ENCODE data around the gene CTNNBL1. TPM values are rescaled to one million over a fixed set of nuclear protein-coding genes. Genes with fewer than 3 reads are reported as not detected.

The CTNNBL1 gene
- total RNA-seq, 4 donors from 2014 or later, result 40.4 to 54.3 (median 44.7) TPM

DNA sequence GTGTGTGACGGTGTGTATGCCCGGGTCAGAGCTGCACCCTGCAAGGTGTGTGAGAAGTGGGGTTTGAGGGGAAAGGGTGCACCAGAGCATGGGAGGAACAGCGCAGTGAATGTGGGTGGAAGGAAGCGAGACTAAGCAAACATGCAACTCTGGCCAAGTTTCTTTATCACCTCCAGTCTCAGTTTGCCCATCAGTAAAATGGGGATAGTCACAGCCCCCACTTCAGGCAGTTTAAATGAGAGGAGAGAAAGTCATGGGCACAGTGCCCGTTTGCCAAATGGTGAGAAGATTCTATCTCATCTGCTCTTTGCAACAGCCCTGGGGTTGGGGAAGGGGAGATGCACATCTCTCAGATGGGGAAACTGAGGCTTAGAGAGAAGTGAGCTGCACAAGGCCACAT is 196.3 kb downstream of the CTNNBL1 start:
- H3K9me3 ChIP-seq, result no peaks in the 10 kb centered on the region
- 93% methylated on average over 5 of the region's 5 CpGs for WGBS
- no peaks in the 10 kb centered on the region for H3K4me1 ChIP-seq
- H3K36me3 ChIP-seq, result no peaks in the 10 kb centered on the region
- intact Hi-C loops (cut with DNase I), result no loop called here
- no peak overlapping the region for H3K4me3 ChIP-seq
- no peak for TF ChIP-seq POLR2AphosphoS5 (IDR thresholded peaks at IDR 0.05)
- no peak for TF ChIP-seq EP300 (IDR thresholded peaks at IDR 0.05)
- no peak for TF ChIP-seq POLR2A (IDR thresholded peaks at IDR 0.05; ENCODE audit: low read depth)
- TF ChIP-seq, protein P1, sequence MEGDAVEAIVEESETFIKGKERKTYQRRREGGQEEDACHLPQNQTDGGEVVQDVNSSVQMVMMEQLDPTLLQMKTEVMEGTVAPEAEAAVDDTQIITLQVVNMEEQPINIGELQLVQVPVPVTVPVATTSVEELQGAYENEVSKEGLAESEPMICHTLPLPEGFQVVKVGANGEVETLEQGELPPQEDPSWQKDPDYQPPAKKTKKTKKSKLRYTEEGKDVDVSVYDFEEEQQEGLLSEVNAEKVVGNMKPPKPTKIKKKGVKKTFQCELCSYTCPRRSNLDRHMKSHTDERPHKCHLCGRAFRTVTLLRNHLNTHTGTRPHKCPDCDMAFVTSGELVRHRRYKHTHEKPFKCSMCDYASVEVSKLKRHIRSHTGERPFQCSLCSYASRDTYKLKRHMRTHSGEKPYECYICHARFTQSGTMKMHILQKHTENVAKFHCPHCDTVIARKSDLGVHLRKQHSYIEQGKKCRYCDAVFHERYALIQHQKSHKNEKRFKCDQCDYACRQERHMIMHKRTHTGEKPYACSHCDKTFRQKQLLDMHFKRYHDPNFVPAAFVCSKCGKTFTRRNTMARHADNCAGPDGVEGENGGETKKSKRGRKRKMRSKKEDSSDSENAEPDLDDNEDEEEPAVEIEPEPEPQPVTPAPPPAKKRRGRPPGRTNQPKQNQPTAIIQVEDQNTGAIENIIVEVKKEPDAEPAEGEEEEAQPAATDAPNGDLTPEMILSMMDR (IDR thresholded peaks at IDR 0.05), result no peak
- H3K27ac ChIP-seq (replicated peaks in 1 of 4), result no peak overlapping the region
- no peak for DNase-seq (ENCODE audit: extremely low spot score)
- H3K27me3 ChIP-seq, result no peaks in the 10 kb centered on the region

DNA sequence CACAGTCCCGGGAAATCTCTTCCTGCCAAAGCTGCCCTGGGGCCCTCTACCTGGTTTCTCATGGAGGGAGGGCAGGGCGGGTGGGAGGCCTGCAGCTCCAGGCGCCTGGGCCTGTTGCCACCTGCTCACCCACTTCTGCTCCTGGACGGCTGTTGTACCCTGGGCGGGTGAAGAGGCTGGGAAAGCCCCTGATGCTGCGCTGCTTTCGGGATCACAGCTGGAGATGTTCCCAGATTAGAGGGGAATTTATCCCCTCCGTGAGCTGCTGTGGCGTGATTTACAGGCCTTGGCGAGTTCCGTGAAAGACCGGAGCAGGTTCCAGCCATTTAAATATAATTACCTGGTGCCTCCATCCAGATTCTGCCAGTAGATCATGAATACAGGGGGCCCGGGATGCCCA is 196.8 kb downstream of the CTNNBL1 start:
- WGBS, result 81% methylated on average over 12 of the region's 13 CpGs
- intact Hi-C loops (cut with DNase I), result no loop called here
- no peaks in the 10 kb centered on the region for H3K27me3 ChIP-seq
- no peaks in the 10 kb centered on the region for H3K4me1 ChIP-seq
- no peaks in the 10 kb centered on the region for H3K9me3 ChIP-seq
- no peak overlapping the region for H3K4me3 ChIP-seq
- H3K27ac ChIP-seq (replicated peaks in 1 of 4), result no peak overlapping the region
- TF ChIP-seq, protein P1 (IDR thresholded peaks at IDR 0.05), result no peak
- TF ChIP-seq POLR2A (IDR thresholded peaks at IDR 0.05; ENCODE audit: low read depth) (no peak), EP300 (IDR thresholded peaks at IDR 0.05) (no peak), POLR2AphosphoS5 (IDR thresholded peaks at IDR 0.05) (no peak)
- H3K36me3 ChIP-seq, result no peaks in the 10 kb centered on the region
- no peak for DNase-seq (ENCODE audit: extremely low spot score)

DNA sequence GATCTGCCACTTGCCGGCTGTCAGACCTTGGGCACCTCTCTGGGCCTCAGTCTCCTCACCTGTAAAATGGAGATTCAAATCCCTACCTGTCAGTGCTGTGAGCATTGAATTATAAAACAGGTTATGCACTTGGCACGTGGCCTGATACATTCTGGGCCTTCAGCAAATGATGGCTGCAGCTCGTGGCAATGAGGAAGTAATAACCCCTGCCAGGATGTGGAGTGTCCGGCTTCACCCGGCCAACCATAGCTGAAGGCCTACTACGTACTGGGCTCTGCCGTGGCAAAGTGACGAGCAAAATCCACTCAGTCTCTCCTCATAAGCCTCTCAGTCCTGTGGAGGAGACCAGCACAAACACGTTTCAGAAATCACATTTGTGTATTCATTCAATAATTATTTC is 198.2 kb downstream of the CTNNBL1 start:
- intact Hi-C loops (cut with DNase I), result no loop called here
- Histone ChIP-seq H3K36me3 (no peaks in the 10 kb centered on the region), H3K4me3 (no peak overlapping the region), H3K27ac (replicated peaks in 1 of 4) (no peak overlapping the region), H3K27me3 (no peaks in the 10 kb centered on the region), H3K4me1 (peaks cover 5% of the 10 kb centered on the region in 4 donors), H3K9me3 (no peaks in the 10 kb centered on the region)
- no peak for DNase-seq (ENCODE audit: extremely low spot score)
- no peak for TF ChIP-seq POLR2AphosphoS5 (IDR thresholded peaks at IDR 0.05)
- 61% methylated on average over 8 of the region's 9 CpGs for WGBS

DNA sequence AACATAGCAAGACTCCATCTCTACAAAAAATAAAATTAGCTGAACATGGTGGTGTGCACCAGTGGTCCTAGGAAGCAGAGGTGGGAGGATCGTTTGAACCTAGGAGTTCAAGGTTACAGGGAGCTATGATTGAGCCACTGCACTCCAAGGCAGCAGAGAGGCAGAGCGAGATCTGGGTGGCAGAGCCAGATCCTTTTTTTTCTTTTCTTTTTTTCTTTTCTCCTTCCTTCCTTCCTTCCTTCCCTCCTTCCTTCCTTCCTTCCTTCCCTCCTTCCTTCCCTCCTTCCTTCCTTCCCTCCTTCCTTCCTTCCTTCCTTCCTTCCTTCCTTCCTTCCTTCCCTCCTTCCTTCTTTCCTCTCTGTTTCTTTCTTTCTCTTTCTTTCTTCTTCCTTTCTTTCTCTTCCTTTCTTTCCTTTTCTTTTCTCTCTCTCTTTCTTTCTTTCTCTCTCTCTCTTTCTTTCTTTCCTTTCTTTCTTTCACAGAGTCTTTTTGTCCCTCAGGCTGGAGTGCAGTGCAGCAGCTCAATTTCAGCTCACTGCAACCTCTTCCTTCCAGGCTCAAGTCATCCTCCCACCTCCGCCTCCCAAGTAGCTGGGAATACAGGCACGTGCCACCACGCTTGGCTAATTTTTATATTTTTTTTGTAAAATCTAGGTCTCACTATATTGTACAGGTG is 199.9 kb downstream of the CTNNBL1 start:
- intact Hi-C loops (cut with DNase I), result no loop called here
- Histone ChIP-seq H3K27ac (replicated peaks in 1 of 4) (no peak overlapping the region), H3K36me3 (no peaks in the 10 kb centered on the region), H3K27me3 (no peaks in the 10 kb centered on the region), H3K9me3 (no peaks in the 10 kb centered on the region), H3K4me1 (peaks cover 9 to 23% (median 21%) of the 10 kb centered on the region in 4 donors), H3K4me3 (no peak overlapping the region)
- TF ChIP-seq, protein P1 (IDR thresholded peaks at IDR 0.05), result no peak
- no peak for TF ChIP-seq POLR2A (IDR thresholded peaks at IDR 0.05; ENCODE audit: low read depth)
- no peak for TF ChIP-seq POLR2AphosphoS5 (IDR thresholded peaks at IDR 0.05)
- TF ChIP-seq EP300 (IDR thresholded peaks at IDR 0.05), result no peak
- WGBS, result 95% methylated on average over 5 of the region's 5 CpGs
- no peak for DNase-seq (ENCODE audit: extremely low spot score)

DNA sequence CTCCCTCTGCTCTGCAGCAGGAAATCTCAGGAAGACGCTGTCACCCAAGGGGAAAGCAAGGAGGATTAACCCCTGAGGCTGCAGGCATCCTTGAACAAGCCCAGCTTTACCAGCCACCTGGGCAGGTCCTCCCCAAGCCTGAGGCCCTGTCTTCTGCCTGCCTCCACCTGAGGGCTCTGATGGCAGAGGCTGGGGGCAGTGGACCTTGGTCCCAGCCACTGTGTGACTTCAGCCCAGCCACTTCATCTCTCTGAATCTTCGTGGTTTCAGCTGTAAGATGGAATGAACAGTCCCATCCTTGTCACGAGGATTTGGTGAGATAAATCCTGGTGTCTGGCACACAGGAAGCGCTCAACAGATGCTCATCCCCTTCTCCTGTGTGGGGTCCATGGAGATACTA is 200.6 kb downstream of the CTNNBL1 start:
- TF ChIP-seq EP300 (IDR thresholded peaks at IDR 0.05), result no peak
- no peak for TF ChIP-seq POLR2AphosphoS5 (IDR thresholded peaks at IDR 0.05)
- no peak for TF ChIP-seq POLR2A (IDR thresholded peaks at IDR 0.05; ENCODE audit: low read depth)
- TF ChIP-seq, protein P1 (IDR thresholded peaks at IDR 0.05), result no peak
- no peaks in the 10 kb centered on the region for H3K27me3 ChIP-seq
- H3K4me3 ChIP-seq, result no peak overlapping the region
- peaks cover 9 to 30% (median 25%) of the 10 kb centered on the region in 4 donors for H3K4me1 ChIP-seq
- no peaks in the 10 kb centered on the region for H3K36me3 ChIP-seq
- WGBS, result 86% methylated on average over 4 of the region's 4 CpGs
- intact Hi-C loops (cut with DNase I), result no loop called here
- H3K27ac ChIP-seq (replicated peaks in 1 of 4), result no peak overlapping the region
- no peak for DNase-seq (ENCODE audit: extremely low spot score)
- no peaks in the 10 kb centered on the region for H3K9me3 ChIP-seq

Data from esophagus muscularis mucosa (tissue), 4 donors.